HepG2 (cell line): ENCODE data around the gene NAA38. TPM values are rescaled to one million over a fixed set of nuclear protein-coding genes. Genes with fewer than 3 reads are reported as not detected.

Source experiments
- AHR ChIP-seq: IDR thresholded peaks from 2 replicates; pipeline ENCODE4 v1.6.1; 2018; ENCODE audit warnings: missing genetic modification reagents, missing compliant biosample characterization
- CREB1 ChIP-seq, 2 experiments: fragments of 450-650 bp in 1 of 2; IDR thresholded peaks; 2 replicates each; pipeline ENCODE4 v1.6.1; 2016 to 2017; ENCODE audit warnings: control low read depth in 1 of 2, mild to moderate bottlenecking in 1 of 2, missing compliant biosample characterization in 1 of 2, missing genetic modification characterization in 1 of 2
- ELF1 ChIP-seq: sonication (generic); formaldehyde crosslinking; IDR thresholded peaks from 2 replicates; pipeline ENCODE4 v1.4.0; 2020; ENCODE audit warnings: missing genetic modification reagents
- HNRNPUL1 ChIP-seq: fragments of 200-400 bp; formaldehyde crosslinking; IDR thresholded peaks from 2 replicates; pipeline ENCODE4 v1.6.1; 2017; ENCODE audit warnings: low read depth, mild to moderate bottlenecking, low read length, moderate library complexity
- IRX3 ChIP-seq: sonication (generic); formaldehyde crosslinking; IDR thresholded peaks from 2 replicates; pipeline ENCODE4 v1.8.1; 2023; ENCODE audit warnings: mild to moderate bottlenecking, low read depth, missing genetic modification reagents, borderline replicate concordance
- KDM5B ChIP-seq: sonication (generic); formaldehyde crosslinking; IDR thresholded peaks from 2 replicates; pipeline ENCODE4 v1.4.0; 2020; ENCODE audit warnings: missing genetic modification reagents, mild to moderate bottlenecking, borderline replicate concordance
- KMT2A ChIP-seq: sonication (generic); formaldehyde crosslinking; IDR thresholded peaks from 2 replicates; pipeline ENCODE4 v1.4.0; 2020; ENCODE audit warnings: missing genetic modification reagents
- MATR3 ChIP-seq: sonication (generic); formaldehyde crosslinking; IDR thresholded peaks from 2 replicates; pipeline ENCODE4 v1.4.0; 2020; ENCODE audit warnings: missing genetic modification reagents
- NCOA1 ChIP-seq: sonication (generic); formaldehyde crosslinking; IDR thresholded peaks from 2 replicates; pipeline ENCODE4 v1.9.0; 2021; ENCODE audit warnings: missing genetic modification reagents
- NFRKB ChIP-seq: fragments of 450-650 bp; IDR thresholded peaks from 2 replicates; pipeline ENCODE4 v1.6.1; 2017
- RFX1 ChIP-seq: fragments of 450-650 bp; IDR thresholded peaks from 2 replicates; pipeline ENCODE4 v1.6.1; 2017
- RFX3 ChIP-seq: IDR thresholded peaks from 2 replicates; pipeline ENCODE4 v1.6.1; 2016; ENCODE audit warnings: missing biosample characterization, missing genetic modification reagents
- SAFB2 ChIP-seq: sonication (generic); formaldehyde crosslinking; IDR thresholded peaks from 2 replicates; pipeline ENCODE4 v1.5.1; 2020; ENCODE audit warnings: missing genetic modification reagents, low read depth, mild to moderate bottlenecking, borderline replicate concordance
- SCMH1 ChIP-seq: sonication (generic); formaldehyde crosslinking; IDR thresholded peaks from 2 replicates; pipeline ENCODE4 v1.9.0; 2021; ENCODE audit warnings: missing genetic modification reagents, mild to moderate bottlenecking, borderline replicate concordance
- TMF1 ChIP-seq: sonication (generic); formaldehyde crosslinking; IDR thresholded peaks from 2 replicates; pipeline ENCODE4 v1.8.1; 2022; ENCODE audit warnings: low read depth, missing genetic modification reagents
- ZBTB38 ChIP-seq: sonication (generic); formaldehyde crosslinking; IDR thresholded peaks from 2 replicates; pipeline ENCODE4 v1.5.1; 2020; ENCODE audit warnings: mild to moderate bottlenecking, missing genetic modification reagents
- ZIK1 ChIP-seq: sonication (generic); formaldehyde crosslinking; IDR thresholded peaks from 2 replicates; pipeline ENCODE4 v1.5.0; 2020; ENCODE audit warnings: mild to moderate bottlenecking, low read depth, missing genetic modification reagents, borderline replicate concordance
- ZNF225 ChIP-seq: sonication (generic); formaldehyde crosslinking; IDR thresholded peaks from 2 replicates; pipeline ENCODE4 v1.4.0; 2020; ENCODE audit warnings: mild to moderate bottlenecking, missing genetic modification reagents
- ZNF329 ChIP-seq: sonication (generic); formaldehyde crosslinking; IDR thresholded peaks from 2 replicates; pipeline ENCODE4 v1.9.0; 2021; ENCODE audit warnings: low read depth, mild to moderate bottlenecking, missing genetic modification reagents
- ZNF615 ChIP-seq: sonication (generic); formaldehyde crosslinking; IDR thresholded peaks from 2 replicates; pipeline ENCODE4 v1.5.0; 2020; ENCODE audit warnings: mild to moderate bottlenecking, missing genetic modification reagents, borderline replicate concordance
- ZNF768 ChIP-seq: sonication (generic); formaldehyde crosslinking; IDR thresholded peaks from 2 replicates; pipeline ENCODE4 v1.4.0; 2020; ENCODE audit warnings: missing genetic modification reagents
- ZNF772 ChIP-seq: sonication (generic); formaldehyde crosslinking; IDR thresholded peaks from 2 replicates; pipeline ENCODE4 v1.5.0; 2020; ENCODE audit warnings: mild to moderate bottlenecking, missing genetic modification reagents
- ZNF788 ChIP-seq: sonication (generic); formaldehyde crosslinking; IDR thresholded peaks from 2 replicates; pipeline ENCODE4 v1.5.0; 2020; ENCODE audit warnings: mild to moderate bottlenecking, missing genetic modification reagents, borderline replicate concordance
- polyA plus RNA-seq, 8 experiments: library from polyadenylated mRNA; depleted of rRNA in 3 of 8; stranded (reverse) in 7 of 8; unstranded in 1 of 8; fragments of >200 nt; fragmentation: Illumina TruSeq in 4 of 8; extraction: Trizol in 4 of 8; gene quantifications; 2 replicates each; pipeline versions ENCODE4 v1.2.1 to v1.2.3, GENCODE V29; 2011 to 2016; ENCODE audit warnings: low read depth in 4 of 8, missing spikeins in 1 of 8, mixed read lengths in 1 of 8; ENCODE audit not compliant: insufficient read depth in 1 of 8
- total RNA-seq, 5 experiments: library from RNA; depleted of rRNA; stranded (reverse); fragments of >200 nt; fragmentation: Illumina TruSeq; extraction: Trizol; gene quantifications; 2 replicates each; pipeline ENCODE4 v1.2.3, GENCODE V29; 2016; ENCODE audit warnings: low read depth in 1 of 5
- TF ChIP-seq, protein P1 (sequence below): IDR thresholded peaks from 2 replicates; pipeline ENCODE4 v1.6.1; 2016; ENCODE audit warnings: mild to moderate bottlenecking
- TF ChIP-seq, protein P2 (sequence below): sonication (generic); formaldehyde crosslinking; IDR thresholded peaks from 2 replicates; pipeline ENCODE4 v1.8.0; 2022; ENCODE audit warnings: mild to moderate bottlenecking, missing genetic modification reagents, moderate library complexity
- TF ChIP-seq, protein P3 (sequence below): sonication (generic); formaldehyde crosslinking; IDR thresholded peaks from 2 replicates; pipeline ENCODE4 v1.4.0; 2020; ENCODE audit warnings: missing genetic modification reagents
- TF ChIP-seq, protein P4 (sequence below): IDR thresholded peaks from 2 replicates; pipeline ENCODE4 v1.6.1; 2016

NAA38 gene
- total and polyA plus RNA-seq, 2 of the 13 experiments (the other 11 are each of a cell fraction or from before 2014, with no cell fraction given) = 46.9 to 91.6 TPM

DNA sequence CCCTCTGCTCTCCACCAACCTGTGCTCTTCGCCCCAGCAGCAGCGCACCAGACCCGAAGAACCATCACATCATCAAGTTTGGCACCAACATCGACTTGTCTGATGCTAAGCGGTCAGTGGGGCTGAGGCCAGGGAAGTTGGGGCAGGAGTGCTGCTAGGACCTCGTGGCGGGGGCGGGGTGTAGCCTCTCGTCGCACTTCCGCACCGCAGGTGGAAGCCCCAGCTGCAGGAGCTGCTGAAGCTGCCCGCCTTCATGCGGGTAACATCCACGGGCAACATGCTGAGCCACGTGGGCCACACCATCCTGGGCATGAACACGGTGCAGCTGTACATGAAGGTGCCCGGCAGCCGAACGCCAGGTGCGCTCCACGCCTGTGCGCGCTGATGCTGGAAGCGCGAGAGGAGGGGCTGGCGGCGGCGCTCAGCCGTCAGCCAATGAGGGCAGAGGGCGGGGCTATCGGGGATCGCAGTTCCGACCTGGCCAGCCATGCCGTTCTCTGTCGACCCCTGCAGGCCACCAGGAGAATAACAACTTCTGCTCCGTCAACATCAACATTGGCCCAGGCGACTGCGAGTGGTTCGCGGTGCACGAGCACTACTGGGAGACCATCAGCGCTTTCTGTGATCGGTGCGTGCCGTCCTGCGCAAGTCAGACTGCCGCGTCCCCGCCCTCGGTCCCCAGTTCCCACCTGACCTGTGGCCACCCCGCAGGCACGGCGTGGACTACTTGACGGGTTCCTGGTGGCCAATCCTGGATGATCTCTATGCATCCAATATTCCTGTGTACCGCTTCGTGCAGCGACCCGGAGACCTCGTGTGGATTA lies 5.7 kb downstream of the NAA38 start (continued):
- 0 out of 2 replicates have a peak, but pooled peaks have one; percentile 31 for TF ChIP-seq ZNF329 (CRISPR knock-in tag)
- TF ChIP-seq ZNF768 (CRISPR knock-in tag) = no peak
- no peak for TF ChIP-seq CREB1 (IDR thresholded peaks at IDR 0.05)
- TF ChIP-seq CREB1 (CRISPR knock-in tag; IDR thresholded peaks at IDR 0.05) = no peak
- TF ChIP-seq, protein P1, sequence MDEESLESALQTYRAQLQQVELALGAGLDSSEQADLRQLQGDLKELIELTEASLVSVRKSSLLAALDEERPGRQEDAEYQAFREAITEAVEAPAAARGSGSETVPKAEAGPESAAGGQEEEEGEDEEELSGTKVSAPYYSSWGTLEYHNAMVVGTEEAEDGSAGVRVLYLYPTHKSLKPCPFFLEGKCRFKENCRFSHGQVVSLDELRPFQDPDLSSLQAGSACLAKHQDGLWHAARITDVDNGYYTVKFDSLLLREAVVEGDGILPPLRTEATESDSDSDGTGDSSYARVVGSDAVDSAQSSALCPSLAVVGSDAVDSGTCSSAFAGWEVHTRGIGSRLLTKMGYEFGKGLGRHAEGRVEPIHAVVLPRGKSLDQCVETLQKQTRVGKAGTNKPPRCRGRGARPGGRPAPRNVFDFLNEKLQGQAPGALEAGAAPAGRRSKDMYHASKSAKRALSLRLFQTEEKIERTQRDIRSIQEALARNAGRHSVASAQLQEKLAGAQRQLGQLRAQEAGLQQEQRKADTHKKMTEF (CRISPR knock-in tag) = no peak; the same call in 1 of the 2 replicates
- TF ChIP-seq ZBTB38 = peak; percentile 99
- no peak for TF ChIP-seq SCMH1 (CRISPR knock-in tag)
- peak; percentile 63; the same call in 1 of the 2 replicates for TF ChIP-seq SAFB2 (CRISPR knock-in tag)
- TF ChIP-seq IRX3 (CRISPR knock-in tag) = no peak
- TF ChIP-seq ZNF225 = no peak
- no peak for TF ChIP-seq MATR3
- TF ChIP-seq KDM5B (CRISPR knock-in tag) = peak; percentile 36; the same call in 1 of the 2 replicates
- no peak for TF ChIP-seq ZIK1 (CRISPR knock-in tag)
- no peak for TF ChIP-seq NCOA1 (CRISPR knock-in tag)
- no peak for TF ChIP-seq TMF1 (CRISPR knock-in tag)
- TF ChIP-seq ZNF615 (CRISPR knock-in tag) = no peak
- TF ChIP-seq, protein P2, sequence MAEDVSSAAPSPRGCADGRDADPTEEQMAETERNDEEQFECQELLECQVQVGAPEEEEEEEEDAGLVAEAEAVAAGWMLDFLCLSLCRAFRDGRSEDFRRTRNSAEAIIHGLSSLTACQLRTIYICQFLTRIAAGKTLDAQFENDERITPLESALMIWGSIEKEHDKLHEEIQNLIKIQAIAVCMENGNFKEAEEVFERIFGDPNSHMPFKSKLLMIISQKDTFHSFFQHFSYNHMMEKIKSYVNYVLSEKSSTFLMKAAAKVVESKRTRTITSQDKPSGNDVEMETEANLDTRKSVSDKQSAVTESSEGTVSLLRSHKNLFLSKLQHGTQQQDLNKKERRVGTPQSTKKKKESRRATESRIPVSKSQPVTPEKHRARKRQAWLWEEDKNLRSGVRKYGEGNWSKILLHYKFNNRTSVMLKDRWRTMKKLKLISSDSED (CRISPR knock-in tag) = no peak
- peak; percentile 39; the same call in 1 of the 2 replicates for TF ChIP-seq ZNF788 (CRISPR knock-in tag)
- TF ChIP-seq KMT2A (CRISPR knock-in tag) = peak; percentile 57; the same call in 1 of the 2 replicates
- TF ChIP-seq AHR (CRISPR knock-in tag) = peak; percentile 21; the same call in 1 of the 2 replicates
- TF ChIP-seq, protein P3, sequence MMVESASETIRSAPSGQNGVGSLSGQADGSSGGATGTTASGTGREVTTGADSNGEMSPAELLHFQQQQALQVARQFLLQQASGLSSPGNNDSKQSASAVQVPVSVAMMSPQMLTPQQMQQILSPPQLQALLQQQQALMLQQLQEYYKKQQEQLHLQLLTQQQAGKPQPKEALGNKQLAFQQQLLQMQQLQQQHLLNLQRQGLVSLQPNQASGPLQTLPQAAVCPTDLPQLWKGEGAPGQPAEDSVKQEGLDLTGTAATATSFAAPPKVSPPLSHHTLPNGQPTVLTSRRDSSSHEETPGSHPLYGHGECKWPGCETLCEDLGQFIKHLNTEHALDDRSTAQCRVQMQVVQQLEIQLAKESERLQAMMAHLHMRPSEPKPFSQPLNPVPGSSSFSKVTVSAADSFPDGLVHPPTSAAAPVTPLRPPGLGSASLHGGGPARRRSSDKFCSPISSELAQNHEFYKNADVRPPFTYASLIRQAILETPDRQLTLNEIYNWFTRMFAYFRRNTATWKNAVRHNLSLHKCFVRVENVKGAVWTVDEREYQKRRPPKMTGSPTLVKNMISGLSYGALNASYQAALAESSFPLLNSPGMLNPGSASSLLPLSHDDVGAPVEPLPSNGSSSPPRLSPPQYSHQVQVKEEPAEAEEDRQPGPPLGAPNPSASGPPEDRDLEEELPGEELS (CRISPR knock-in tag) = peak; percentile 26; the same call in 1 of the 2 replicates
- no peak for TF ChIP-seq RFX1
- TF ChIP-seq ELF1 (CRISPR knock-in tag) = no peak
- no peak for TF ChIP-seq RFX3 (CRISPR knock-in tag)
- no peak for TF ChIP-seq HNRNPUL1
- TF ChIP-seq ZNF772 (CRISPR knock-in tag) = no peak
- TF ChIP-seq NFRKB = no peak
- TF ChIP-seq, protein P4, sequence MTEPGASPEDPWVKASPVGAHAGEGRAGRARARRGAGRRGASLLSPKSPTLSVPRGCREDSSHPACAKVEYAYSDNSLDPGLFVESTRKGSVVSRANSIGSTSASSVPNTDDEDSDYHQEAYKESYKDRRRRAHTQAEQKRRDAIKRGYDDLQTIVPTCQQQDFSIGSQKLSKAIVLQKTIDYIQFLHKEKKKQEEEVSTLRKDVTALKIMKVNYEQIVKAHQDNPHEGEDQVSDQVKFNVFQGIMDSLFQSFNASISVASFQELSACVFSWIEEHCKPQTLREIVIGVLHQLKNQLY = no peak
